RCC 7860 (cell line): Measurements from ENCODE around the gene FRMD4B.
A peak's percentile ranks its signal among the peaks of the same experiment; 100 is the strongest.

Experiments used
- DNase-seq: peaks from one replicate; pipeline ENCODE4 v3.0.0-alpha.2; 2015; ENCODE audit warnings: low spot score
- FAIRE-seq: peaks from 2 replicates; lab custom pipeline; 2012; peaks lifted over from hg19 to GRCh38; lab: Jason Lieb, UNC

Gene FRMD4B

DNA sequence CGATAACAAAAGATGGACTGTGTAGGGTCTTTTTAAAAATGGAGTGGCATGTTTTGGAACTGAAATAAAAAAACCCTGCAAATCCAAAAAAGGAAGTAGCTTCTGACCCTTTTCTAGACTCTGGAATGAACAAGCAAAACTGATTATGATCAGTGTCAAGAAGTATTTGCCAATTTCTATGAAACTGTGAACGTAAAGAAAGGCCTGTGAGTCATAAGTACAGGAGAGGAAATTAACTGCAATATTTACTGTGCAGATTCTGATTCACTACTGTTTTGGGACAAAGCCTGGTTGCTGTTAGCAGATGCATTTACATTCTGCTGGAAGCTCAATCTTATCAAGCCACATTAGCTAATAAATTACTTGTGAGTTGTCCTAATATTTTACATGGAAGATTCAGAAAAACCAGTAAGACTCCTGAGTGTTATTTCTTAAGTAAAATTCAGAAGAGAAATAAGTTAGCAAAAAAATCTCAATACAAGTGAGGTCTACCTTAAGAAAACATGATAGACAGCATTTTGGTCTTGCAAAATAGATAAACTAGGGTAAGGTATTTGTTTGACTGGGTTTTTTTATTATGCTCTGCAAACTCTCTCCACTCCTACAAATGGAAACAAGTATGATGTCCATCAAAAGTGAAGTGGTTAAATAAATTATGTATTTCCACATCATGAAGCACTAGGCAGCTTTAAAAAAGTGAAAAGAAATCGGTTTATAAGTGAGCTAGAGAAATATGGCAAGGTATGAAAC lies 173.3 kb downstream of the FRMD4B start:
- FAIRE-seq (peak; percentile 91), DNase-seq (peak; percentile 83)

DNA sequence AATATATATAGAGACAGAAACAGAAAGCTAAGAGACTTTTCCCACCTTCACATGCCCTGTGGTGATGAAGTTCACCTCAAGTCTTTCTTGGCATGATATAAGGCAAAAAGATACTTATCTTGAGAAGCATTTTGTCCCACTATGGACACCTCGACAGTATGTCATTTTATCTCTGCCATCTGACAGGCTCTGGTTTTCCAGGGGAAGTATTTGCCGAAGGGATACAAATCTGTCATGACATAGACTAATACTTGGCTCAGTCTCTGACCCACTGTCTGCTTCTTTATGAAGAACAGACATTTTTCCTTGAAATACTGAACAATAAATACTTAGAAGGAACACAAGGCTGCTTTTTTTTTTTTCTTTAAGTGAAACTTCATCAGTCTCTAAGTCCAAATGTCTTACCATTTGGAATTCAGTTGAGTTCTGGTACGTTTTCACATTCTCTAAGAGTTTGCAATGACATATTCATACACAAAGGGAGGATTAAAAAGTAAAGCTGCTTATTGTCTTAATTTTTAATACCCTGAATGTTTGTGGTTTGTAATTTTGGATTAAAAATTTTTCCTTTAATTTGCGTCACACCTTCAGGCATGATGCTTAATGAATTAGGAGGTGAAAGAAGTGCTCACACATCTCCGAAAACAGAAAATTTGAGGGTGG lies 175.7 kb downstream of the FRMD4B start:
- FAIRE-seq (no peak), DNase-seq (no peak)

DNA sequence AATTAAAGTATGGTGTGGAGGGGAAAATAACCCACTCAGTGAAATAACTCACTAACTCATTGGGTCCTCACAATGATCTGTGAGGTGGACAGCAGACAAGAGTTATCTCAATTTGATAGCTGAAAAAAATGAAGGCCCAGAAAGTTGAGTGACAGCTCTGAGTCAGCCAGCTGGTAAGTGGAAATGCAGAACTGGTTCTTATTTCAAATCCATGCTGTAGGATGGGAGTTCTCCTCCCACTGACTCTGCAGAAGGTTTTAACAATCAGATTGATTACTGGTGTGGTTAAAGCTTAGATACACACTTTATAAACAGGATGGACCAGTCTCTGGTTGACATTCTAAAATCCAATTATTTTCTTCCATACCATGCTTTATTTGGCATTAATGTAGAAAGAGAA lies 176.5 kb downstream of the FRMD4B start:
- FAIRE-seq (no peak), DNase-seq (no peak)

DNA sequence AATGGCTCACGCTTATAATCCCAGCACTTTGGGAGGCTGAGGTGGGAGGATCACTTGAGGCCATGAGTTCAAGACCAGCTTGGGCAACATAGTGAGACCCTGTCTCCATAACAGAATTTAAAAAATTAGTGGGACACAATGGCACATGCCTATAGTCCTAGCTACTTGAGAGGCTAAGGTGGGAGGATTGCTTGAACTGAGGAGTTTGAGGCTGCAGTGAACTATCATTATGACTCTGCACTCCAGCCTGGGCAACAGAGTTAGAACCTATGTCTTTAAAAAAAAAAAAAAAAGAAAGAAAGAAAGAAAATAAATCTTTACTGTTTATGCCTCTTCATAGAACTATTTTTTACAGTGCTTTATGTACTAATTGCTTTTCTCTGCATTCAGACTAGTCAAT lies 178.9 kb downstream of the FRMD4B start:
- FAIRE-seq = no peak
- no peak for DNase-seq

DNA sequence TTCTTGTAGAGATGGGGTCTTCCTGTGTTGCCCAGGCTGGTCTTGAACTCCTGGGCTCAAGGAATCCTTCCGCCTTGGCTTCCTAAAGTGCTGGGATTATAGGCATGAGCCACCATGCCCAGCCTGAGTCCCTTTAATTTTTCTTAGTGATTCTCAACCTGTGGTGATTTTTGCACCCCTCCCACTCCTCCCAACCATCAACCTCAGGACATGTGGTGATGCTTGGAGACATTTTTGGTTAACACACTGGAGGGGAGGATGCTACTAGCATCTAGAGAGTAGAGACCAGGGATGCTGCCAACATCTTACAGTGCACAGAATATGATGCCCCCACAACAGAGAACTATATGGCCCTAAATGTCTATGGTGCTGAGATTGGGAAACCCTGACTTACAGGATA lies 180.5 kb downstream of the FRMD4B start:
- FAIRE-seq = no peak
- DNase-seq = no peak

DNA sequence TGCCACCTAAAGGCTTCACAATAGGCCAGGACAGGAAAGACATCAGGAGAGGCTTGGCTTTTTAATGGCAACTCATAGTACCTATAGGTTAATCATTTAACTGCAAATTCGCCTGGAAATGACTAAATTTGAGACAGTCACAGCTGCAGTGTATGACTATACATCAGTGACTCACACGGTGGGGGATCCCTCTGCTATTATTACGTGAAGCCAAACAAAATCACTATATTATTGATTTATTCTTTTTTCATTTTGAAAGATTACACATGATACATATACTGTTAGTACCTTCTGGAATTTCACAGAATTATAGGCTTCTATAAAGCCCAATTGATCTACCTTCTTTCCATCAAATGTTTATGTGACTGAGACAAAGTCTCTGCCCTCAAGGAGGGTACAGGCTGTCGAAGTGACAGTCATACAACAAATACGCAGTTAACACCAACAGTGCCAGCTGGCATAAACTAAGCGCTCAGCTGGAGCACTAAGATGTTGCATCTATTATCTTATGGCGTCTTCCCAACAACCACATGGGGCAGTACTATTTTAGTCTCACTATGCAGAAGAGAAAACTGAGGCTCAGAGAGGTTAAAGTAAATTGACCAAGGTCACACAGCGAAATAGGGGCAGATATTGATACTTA lies 181.5 kb downstream of the FRMD4B start:
- peak; percentile 81 for DNase-seq
- FAIRE-seq = peak; percentile 93

DNA sequence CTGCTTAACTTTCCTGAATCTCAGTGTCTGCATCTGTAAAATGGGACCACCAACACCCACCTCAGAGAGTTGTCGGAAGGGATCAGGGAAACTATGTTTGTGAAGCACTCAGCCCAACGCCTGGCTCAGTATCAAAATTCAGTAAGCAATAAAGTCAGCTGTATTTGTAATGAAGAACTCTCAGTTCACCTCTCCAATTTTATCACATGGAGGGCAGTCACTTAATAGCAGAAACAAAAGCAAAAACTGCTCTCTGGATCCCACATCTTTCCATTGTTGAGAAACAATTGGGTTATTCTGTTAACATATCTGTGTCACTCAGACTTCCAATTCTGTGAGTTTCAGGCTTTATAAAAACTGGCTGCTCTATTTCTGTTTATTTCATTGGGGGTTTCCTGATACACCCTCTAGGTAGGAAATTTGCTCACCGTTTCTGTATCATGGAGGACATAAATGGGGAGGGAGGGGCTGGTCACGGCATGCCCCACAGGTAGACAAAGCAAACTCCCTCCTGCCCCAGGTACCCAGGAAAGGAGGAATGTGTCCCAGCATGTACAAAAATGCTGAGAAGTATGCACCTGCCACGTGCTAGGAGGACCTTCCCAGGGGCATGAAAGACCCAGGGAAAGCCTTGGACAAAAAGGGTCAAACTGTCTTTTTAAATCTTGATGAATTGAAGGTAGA lies 182.1 kb downstream of the FRMD4B start:
- FAIRE-seq = no peak
- no peak for DNase-seq

DNA sequence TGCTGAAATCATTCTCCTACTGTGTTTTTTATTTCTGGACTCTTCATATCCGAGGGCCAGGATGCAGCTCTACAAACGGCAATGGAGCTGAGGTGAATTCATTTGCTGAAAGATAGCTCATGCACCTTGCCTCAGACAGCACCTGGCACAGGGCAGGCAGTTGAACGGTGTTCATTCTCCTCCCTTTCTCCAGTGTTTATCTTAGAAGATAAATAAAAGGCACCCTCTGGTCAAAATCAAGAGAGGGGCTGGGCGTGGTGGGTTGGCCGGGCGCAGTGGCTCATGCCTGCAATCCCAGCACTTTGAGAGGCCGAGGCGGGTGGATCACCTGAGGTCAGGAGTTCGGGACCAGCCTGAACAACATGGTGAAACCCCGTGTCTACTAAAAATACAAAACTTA lies 184.2 kb downstream of the FRMD4B start:
- DNase-seq = no peak
- FAIRE-seq = no peak

DNA sequence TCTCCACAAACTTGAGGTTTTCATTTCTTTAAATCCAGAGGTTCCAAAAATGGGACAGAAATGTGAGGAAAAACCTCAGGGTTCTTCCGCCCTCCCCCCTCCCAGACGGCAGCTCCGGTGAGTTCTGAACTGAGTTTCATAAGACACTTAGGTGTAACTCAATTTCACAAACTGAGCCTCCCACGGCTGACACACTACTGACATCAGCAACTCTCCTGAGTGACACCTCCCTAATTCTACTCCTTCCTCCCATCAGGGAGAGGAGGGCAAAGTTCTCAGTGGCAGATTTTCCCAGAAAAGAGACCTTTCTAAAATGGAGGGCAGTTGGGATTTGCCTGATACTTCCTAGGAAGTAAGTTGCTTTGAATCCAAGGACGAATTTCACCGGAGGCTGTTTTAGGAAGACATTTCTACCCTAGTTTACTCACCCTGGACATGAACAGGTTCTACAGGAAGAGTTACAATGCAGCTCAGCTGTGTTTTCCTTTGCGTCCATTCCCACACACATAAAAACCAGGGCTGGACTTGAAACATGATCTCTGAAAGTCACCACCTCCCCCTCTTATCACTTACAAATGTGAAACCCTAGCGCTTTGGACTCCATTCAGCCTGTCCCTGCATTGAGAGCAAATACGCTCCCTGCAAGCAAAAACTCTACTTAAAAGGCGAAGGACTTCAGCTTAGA lies 185.4 kb downstream of the FRMD4B start:
- FAIRE-seq (no peak), DNase-seq (peak; percentile 27)

DNA sequence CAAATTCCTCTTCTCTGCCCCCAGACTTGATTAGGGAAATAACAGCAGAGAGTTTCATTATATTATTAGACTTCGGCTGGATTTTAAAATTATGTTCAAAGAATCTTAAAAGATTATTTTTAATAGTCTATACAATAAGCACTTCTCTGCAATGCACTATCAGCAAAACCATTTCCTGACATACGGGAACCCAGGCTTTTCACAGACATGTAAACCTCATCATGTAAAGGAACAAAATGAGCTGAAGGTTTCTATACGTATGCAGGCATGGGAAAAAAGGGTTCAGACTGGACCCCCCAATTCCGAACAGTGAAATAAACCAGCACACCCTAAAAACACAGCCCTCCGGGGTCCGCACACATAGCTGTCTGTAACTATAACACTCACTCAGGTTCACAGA lies 185.9 kb downstream of the FRMD4B start:
- no peak for DNase-seq
- FAIRE-seq = no peak

DNA sequence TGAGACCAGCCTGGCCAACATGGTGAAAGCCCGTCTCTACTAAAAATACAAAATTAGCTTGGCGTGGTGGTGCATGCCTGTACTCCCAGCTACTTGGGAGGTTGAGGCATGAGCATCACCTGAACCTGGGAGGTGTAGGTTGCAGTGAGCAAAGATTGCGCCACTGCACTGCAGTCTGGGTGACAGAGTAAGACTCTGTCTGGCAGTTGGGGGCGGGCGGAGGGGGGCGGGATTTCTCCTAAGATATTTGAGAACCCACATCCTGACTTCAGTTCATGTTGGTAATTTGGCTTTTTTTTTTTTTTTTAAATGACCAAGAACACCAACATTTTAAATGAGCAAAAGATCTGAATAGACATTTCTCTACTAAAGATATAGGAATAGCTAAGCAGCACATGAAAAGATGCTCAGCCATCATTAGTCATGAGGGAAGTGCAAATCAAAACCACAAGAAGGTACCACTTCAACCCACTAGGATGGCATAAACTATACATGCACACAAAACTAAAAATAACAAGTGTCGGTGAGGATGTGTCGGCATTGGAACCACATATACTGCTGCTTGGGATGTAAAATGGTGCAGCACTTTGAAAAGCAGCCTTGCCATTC lies 187.9 kb downstream of the FRMD4B start:
- no peak for DNase-seq
- FAIRE-seq = no peak

DNA sequence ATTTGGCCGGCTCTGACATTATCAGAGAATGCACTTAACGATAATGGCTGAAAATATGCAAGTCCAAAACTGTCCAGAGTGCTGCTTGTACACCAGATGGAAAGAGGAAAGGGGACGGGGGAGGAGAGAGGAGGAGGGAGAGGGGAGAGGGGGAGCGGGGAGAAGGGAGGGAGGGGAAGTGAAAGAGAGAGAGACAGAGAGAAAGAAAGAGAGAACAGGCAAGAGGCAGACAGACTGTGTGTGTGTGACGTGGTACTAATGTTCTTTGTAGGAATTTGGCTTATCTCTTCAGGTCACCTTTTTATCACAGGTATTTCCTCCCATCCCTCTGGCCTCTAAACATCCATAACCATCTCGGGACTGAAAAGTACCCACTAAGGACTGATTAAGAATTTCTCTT lies 188.4 kb downstream of the FRMD4B start:
- no peak for DNase-seq
- no peak for FAIRE-seq

DNA sequence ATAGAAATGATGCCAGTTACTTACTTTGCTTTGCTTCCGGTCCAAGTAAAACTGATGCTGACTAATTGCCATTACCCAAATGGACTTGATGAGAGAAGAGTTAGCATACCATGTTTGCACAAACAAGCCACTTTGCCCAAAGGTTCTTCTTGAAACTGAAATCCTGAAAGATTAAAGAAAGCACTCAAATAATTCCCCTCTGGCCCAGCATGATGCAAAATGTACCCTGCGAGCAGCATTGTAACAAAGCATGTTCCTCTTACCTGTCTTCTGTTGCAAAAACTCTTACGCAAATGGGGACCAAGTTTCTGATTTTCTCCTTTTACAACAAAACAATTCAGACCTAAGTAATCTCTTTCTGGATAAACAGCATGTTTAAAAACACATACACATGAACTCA lies 189.0 kb downstream of the FRMD4B start:
- no peak for FAIRE-seq
- no peak for DNase-seq

DNA sequence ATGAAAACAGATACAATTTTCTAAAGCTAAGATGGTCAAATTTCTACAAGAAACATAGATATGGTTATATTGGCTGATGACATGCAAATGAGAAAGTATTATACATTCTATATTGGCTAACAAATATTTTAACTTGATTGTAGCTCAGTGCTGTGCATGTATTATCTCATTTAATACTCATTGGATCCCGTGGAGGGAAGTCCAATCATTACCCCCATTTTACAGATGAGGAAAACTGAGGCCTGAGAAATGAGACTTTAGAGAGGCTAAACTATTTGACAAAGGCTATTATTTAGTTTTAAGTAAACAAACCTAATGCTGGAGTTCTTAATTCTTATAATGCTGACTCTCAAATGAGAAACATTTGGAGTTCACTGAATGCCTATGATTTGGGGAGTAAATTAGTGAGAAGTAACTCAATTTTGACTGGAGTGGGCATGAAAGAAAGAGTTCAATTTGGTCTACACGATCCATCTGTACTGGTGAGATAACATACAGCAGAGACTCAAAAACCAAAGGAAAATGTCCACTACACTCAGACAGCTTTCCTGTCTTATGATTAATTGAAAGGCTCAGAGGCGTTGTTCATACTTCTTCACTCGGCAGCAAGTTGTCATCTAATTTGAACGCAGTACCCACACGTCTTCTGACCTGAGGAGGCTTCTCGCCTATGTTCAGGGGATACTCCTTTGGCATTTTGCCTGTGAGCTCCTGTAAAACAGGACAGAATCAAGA lies 191.3 kb downstream of the FRMD4B start:
- DNase-seq (no peak), FAIRE-seq (no peak)

DNA sequence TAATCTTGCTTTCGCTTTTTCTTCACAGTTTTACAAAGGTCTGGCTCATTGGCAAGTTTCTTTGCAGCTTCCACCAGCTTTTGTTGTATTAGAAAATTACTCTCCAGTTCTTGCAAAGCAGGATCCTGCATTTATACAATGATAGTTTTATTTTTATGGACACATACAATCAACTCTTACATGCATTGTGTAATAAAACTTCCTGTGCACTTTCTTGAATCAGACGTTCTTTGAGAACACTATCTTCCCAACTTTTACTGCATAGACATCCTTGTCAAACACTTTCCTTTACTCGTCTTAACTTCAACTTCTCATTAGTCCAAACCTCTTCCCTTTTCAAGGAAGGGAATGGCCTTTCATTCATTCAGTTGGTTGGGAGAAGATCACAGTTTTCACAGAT lies 192.1 kb downstream of the FRMD4B start:
- FAIRE-seq (no peak), DNase-seq (no peak)

DNA sequence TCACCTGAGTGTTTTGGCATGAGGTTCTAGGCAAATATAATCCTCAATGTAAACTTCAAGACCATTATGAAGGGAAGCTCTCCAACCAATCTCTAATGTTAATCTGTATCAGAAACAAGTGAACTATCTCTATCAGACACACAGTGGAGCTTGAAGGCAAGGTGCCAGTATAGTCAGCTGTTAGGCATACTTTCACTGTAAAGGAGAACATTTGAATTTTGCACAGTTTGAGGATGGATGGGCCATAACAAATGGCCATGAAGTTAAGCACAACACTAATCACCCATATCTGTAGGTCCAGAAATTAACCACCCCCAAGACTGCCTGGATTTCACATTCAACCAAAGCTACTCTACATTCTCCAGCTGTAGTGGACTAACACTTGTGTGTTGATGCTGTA lies 194.4 kb downstream of the FRMD4B start:
- no peak for DNase-seq
- no peak for FAIRE-seq

DNA sequence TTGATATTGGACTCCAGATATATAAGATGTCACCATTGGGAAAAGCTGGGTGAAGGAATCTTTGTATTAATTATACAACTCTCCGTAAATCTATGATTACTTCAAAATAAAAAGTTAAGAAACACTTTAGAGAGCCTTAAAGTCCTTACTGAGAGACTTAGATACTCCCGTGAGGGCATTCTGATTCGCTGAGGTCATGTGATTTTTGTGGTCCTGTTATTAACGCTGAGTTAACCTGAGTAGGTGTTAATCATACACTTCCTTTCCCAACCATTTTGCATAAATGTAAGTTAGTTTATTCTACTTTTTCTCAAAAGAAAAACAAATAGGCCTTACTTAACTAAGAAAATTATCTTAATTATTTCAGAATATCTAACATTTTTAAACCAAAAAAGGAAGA lies 196.4 kb downstream of the FRMD4B start:
- DNase-seq (no peak), FAIRE-seq (no peak)

DNA sequence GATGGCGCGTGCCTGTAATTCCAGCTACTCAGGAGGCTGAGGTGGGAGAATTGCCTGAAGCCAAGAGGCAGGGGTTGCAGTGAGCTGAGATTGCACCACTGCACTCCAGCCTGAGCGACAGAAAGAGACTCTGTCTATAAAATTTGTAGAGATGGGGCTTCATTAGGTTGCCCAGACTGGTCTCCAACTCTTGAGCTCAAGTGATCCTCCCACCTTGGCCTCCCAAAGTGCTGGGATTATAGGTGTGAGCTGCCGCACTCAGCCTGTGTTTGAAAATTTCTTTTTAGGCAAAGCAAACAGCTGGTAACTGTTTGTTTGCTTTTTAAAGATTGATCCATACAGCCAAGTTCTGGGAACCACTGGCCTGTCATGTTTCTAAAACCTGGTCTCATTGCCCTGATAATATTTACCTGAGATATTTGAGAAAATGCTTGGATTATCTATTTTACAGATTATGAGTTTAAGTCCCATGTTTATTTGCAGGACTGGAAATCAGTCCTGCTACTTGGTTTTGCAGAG lies 199.3 kb downstream of the FRMD4B start:
- no peak for FAIRE-seq

DNA sequence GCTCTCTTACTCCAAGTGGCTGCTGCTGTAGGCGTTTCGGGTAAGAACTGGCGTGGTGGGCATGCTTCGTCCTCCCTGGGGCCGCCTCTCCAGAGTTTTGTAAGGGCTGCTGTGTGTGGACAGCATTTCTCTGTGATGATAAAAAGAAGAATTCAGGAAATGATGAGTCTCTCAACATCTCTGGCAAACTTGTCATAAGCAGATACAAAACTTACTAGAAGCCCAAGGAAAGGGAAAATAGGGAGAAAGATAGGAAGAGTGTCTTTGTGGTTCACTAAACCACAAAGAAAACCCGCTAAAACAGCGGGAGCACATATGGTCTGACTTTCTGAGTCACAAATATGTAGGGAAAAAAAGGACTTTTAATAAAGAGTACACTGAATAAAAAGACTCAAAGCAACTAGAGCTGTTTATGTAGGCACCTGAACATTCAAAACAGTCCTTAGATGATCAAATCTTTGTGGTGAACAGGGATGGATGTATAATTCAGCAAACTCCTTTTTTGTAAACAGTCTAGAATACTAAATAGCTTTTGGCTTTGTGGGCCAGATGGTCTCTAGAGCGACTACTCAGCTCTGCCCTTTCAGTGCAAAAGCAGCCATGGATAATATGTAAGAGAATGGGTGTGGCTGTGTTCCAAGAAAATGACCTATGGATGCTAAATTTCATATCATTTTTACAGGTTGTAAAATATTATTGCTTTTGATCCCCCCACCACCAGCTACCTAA lies 203.1 kb downstream of the FRMD4B start:
- FAIRE-seq (peak; percentile 90), DNase-seq (peak; percentile 86)

More for the DNA sequence above, 199.3 kb downstream of the FRMD4B start:
- no peak for DNase-seq
